Ammon's horn (tissue), 1 donor: Measurements from ENCODE around the gene SERINC3.

ENCODE experiments used
- DNase-seq: peaks from one replicate; pipeline ENCODE4 v3.0.0-alpha.2; 2016; ENCODE audit warnings: low spot score

The SERINC3 gene

GRCh38 chr20:44532259-44532980, 10.6 kb upstream of the SERINC3 start:
- DNase-seq: no peak

- no peak for DNase-seq
Observed at GRCh38 chr20:44528309-44528708, 6.4 kb upstream of the SERINC3 start.

GRCh38 chr20:44527716-44528199, 5.9 kb upstream of the SERINC3 start:
- DNase-seq: no peak

- DNase-seq: no peak
Observed at GRCh38 chr20:44526129-44526528, 4.3 kb upstream of the SERINC3 start.

- no peak for DNase-seq
Observed at GRCh38 chr20:44523746-44524145, 1.9 kb upstream of the SERINC3 start.

- DNase-seq: no peak
Observed at GRCh38 chr20:44522841-44523240, 971 bp upstream of the SERINC3 start.

GRCh38 chr20:44520881-44521280, 989 bp downstream of the SERINC3 start:
- no peak for DNase-seq

- no peak for DNase-seq
Observed at GRCh38 chr20:44518248-44518647, 3.6 kb downstream of the SERINC3 start.

GRCh38 chr20:44517454-44517853, 4.4 kb downstream of the SERINC3 start:
- no peak for DNase-seq

- DNase-seq: no peak
Observed at GRCh38 chr20:44516491-44516890, 5.4 kb downstream of the SERINC3 start.

- DNase-seq: no peak
Observed at GRCh38 chr20:44513871-44514270, 8.0 kb downstream of the SERINC3 start.

- DNase-seq: no peak
Observed at GRCh38 chr20:44509762-44510161, 12.1 kb downstream of the SERINC3 start.

GRCh38 chr20:44504402-44505307, 17.2 kb downstream of the SERINC3 start:
- no peak for DNase-seq

GRCh38 chr20:44502968-44503367, 18.9 kb downstream of the SERINC3 start:
- DNase-seq: no peak

- DNase-seq: no peak
Observed at GRCh38 chr20:44501448-44501847, 20.4 kb downstream of the SERINC3 start.

- no peak for DNase-seq
Observed at GRCh38 chr20:44500221-44500620, 21.6 kb downstream of the SERINC3 start.

GRCh38 chr20:44497761-44498160, 24.1 kb downstream of the SERINC3 start:
- no peak for DNase-seq

- DNase-seq: no peak
Observed at GRCh38 chr20:44496976-44497375, 24.9 kb downstream of the SERINC3 start.

GRCh38 chr20:44495802-44496481, 25.9 kb downstream of the SERINC3 start:
- peak; percentile 57 for DNase-seq

- no peak for DNase-seq
Observed at GRCh38 chr20:44495257-44495656, 26.6 kb downstream of the SERINC3 start.

GRCh38 chr20:44494681-44495080, 27.2 kb downstream of the SERINC3 start:
- no peak for DNase-seq

GRCh38 chr20:44494266-44494665, 27.6 kb downstream of the SERINC3 start:
- DNase-seq: no peak
